Fibroblast of skin of abdomen (primary cell): ENCODE data around the gene SLC6A4.
"Not testable (repeated sequence)": the region's sequence is repeated elsewhere in the genome, so short reads cannot be mapped to it uniquely, and the experiment has no call there.

Experiments
- DNase-seq: peaks from one replicate; pipeline ENCODE4 v3.0.0-alpha.2; 2013

SLC6A4 gene

DNA sequence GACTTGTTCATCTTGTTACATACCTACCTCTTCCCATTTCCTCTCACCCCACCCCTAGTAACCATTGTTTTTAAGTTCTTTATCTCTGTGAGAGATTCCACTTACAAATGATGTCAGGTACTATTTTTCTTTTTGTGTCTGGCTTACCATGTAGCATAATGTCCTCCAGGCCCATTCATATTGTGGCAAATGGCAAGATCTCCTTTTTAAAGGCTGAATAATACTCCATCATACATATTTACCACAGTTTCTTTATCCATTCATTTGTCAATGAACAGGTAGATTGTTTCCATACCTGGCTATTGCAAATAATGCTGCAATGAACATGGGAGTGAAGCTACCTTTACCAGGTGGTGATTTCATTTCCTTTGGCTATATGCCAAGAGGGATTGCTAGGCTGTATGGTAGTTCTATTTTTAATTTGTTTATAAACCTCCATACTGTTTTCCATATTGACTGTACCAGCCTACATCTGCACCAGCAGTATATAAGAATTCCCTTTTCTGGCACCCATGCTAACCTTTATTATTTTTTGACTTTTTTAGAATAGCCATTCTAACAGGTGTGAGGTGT is 65.0 kb downstream of the SLC6A4 start:
- DNase-seq = no peak

DNA sequence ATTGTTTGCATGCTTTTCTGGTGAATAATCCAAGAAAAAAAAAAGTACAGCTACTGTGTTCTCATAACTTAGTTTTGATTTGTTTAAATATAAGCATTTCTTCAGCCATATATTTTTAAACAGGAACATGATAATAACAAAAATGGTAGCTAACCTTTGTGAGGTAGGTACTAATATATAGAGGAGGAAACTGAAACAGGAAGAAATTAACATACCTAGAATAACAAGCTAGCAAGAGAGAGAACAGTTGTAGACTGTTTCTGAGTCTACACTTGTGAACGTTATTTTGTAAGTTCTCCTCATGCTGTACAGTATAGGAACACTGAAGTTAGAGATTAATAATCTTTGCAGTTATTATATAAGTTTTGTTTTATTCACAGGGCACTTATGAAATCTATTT is 69.5 kb downstream of the SLC6A4 start:
- DNase-seq = no peak

DNA sequence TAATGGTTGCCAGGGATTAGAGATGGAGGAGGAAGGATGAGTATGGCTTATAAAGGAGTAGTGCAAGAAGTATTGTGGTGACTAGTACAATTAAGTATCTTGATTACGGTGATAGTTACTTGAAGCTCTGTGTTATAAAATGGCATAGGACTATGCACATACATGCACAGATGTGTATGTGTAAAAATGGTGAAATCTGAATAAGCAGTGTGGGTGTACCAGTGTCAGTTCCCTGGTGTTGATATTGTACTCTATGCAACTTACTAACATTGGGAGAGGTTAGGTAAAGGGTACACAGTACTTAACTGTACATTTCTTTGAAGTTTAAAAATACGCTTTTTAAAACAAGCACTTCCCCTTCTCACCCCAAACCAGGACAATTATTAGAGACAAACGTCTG is 70.3 kb downstream of the SLC6A4 start:
- DNase-seq = no peak

DNA sequence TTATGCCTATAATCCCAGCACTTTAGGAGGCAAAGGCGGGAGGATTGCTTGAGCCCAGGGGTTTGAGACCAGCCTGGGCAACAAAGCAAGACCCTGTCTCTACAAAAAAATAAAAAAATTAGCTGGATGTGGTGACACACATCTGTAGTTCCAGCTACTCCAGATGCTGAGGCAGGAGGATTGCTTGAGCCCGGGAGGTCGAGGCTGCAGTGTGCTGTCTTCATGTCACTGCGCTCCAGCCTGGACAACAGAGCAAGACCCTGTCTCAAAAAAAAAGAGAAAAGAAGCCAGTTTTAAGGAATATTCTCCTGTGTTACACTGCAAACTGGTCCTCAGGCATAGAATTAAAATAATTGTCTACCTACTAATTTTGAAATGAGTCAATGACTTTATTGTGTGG is 71.0 kb downstream of the SLC6A4 start:
- no peak for DNase-seq

DNA sequence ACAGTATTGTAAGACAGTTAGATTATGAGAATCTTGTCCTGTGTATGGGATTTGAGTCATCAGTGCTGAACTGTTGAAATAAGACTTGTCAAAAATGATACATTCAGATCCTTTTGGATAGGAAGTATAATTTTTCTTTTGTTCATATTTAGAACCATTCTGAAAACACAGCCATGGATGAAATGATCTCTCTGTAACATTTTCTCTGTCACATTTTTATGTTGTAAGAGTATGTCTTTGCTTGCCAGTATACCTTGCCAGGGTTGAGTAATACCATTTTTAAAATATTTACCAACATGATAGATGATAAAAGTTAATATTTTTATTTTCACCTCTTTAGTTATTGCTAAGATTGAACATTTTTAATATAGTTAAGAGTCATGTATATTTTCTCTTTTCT is 73.9 kb downstream of the SLC6A4 start:
- DNase-seq = no peak

DNA sequence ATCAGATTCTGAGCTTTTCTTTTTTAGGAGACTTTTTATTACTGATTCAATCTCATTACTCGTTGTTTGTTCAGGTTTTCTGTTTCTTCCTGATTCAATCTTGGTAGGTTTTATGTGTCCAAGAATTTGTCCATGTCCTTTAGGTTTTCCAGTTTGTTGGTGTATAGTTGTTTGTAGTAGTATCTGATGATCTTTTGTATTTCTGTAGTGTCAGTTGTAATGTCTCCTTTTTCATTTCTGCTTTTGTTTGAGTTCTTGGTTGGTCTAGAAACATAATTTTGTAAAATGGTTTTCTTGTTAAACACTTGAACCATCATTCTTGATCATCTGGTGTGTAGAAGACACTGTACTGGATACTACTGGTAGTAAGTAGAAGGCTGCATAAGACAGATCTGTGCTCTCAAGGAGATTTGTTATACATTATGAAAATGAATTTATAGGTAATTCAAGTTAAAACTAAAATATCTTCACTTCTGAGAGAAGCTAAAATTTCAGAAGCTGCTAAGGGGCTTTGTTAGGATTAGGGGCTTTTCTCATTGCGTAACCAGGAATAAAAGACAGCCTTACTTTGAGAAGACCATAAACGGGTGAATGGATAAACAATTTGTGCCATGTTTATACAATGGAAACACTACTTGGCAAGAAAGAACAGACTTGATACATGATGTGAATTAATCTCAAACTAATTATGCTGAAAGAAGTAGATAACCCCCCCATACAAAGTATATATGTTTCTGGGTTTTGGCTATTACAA is 74.9 kb downstream of the SLC6A4 start:
- DNase-seq = no peak

DNA sequence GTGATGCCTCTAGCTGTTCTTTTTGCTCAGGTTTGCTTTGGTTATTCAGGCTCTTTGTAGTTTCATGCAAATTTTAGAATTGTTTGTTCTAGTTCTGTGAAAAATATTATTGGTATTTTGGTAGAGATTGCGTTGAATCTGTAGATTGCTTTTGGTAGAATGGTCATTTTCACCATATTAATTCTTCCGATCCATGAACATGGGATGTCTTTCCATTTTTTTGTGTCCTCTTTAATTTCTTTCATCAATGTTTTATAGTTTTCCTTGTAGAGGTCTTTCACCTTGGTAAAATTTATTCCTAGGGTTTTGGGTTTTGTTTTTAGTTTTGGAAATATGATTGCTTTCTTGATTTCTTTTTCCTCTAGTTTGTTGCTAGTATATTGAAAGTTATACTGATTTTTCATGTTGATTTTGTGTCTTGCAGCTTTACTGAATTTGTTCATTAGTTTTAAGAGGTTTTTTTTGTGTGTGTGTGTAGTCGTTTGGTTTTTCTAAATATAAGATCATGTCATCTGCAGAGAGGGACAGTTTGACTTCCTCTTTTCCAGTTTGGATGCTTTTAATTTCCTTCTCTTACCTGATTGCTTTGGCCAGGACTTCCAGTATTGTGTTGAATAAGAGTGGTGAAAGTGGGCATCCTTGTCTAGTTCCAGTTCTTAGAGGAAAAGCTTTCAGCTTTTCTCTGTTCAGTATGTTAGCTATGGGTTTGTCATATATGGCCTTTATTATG is 76.4 kb downstream of the SLC6A4 start:
- no peak for DNase-seq

DNA sequence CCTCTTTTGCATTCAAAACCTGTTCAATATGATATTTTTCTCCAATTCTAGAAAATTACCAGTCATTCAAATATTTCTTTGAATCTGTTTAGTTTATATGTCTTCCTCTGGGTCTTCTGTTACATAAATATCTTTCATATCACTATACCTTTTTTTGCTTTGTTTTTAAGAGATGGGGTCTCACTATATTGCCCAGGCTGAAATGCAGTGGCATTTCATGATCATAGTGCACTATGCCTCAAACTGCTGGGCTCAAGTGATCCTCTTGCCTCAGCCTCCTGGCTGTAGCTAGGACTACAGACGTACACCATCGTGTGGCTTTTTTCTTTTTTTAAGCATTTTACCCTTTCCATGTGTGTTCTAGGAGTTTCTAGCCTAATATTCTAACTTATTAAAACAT is 80.1 kb downstream of the SLC6A4 start:
- DNase-seq = no peak

DNA sequence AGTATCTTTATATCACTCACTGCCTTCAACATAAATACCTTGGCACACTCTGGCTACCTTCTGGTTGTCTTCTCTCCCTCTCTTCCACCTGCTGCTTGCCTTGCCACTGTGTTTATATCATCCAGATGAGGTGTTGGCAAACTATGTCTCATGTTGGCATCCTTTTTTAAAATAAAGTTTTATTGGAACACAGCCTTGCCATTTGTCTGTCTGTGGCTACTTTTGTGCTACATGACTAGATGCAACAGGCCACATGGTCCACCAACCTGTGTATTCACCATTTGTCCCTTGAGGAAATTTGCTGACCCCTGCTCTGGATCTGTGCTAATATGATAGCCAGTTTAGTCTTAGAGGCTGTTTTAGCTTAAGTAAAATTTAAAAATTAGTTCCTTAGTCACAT is 82.0 kb downstream of the SLC6A4 start:
- DNase-seq = no peak

DNA sequence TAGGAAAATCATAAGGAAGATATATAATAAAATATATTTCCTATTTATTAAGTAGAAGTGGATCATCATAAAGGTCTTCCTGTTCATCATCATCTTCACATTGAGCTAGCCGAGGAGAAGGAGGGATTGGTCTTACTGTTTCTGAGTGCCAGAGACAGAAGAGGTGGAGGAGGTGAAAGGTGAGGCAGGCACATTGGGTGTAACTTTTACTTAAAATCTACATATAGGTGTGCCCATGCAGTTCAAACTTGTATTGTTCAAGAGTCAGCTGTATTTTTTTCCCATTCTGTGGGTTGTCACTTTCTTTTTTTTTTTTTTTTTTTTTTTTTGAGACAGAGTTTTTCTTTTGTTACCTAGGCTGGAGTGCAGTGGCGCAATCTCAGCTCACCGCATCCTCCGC is 84.0 kb downstream of the SLC6A4 start:
- no peak for DNase-seq

DNA sequence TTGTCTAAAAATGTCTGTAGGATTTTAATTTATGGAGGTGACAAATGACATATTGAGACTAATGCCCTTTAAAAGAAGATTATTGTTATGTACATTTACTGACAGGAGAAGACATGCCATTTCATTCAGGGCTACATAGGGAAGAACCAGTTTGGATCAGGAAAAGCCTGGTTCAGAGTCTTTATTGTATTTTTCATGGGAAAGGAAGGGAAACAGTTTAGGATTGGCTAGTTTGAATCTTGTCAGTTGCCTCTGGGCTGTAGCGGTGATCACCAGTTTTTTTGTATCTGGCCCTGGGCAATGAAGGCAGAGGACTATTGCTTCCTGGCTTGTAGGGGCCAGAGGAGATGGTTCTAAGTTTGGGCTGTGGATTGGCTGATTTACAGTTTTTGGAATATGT is 87.1 kb downstream of the SLC6A4 start:
- DNase-seq = no peak

DNA sequence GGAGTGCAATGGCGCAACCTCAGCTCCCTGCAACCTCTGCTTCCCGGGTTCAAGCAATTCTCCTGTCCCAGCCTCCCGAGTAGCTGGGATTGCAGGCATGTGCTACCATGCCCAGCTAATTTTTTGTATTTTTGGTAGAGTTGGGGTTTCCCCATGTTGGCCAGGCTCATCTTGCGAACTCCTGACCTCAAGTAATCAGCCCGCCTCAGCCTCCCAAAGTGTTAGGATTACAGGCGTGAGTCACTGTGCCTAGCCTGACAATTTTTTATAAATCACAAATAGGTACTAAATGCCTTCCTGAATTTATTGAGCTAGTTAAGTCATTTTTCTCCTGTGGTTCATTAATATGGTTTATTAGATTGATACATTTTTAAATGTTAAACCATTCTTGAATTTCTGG is 87.6 kb downstream of the SLC6A4 start:
- not testable (repeated sequence) for DNase-seq
